CD14-positive monocyte (primary cell): ENCODE results near the gene LEPR. TPM values are rescaled to one million over a fixed set of nuclear protein-coding genes. Genes with fewer than 3 reads are reported as not detected.

Experiments used
- DNase-seq, 3 donors: peaks; one replicate each; pipeline ENCODE4 v3.0.0-alpha.2; 2011 to 2022
- H2AFZ ChIP-seq: 2 replicates; pipeline ENCODE4 v1.6.0; 2012; ENCODE audit warnings: mild to moderate bottlenecking, low read depth, low read length, inconsistent platforms; ENCODE audit not compliant: insufficient read depth, poor library complexity, severe bottlenecking
- H3K27ac ChIP-seq, 2 donors: 1 replicate in 1 of 2; 2 replicates in 1 of 2; pipeline ENCODE4 v1.5.1; 2012 to 2013; ENCODE audit warnings: low read length in 2 of 2, control low read depth in 1 of 2, inconsistent platforms in 1 of 2, low read depth in 1 of 2, mild to moderate bottlenecking in 1 of 2
- H3K27me3 ChIP-seq, 2 donors: one replicate each; pipeline versions ENCODE4 v1.6.0 to v1.6.1; 2011 to 2013; ENCODE audit warnings: low read length in 2 of 2; ENCODE audit not compliant: control insufficient read depth in 2 of 2, insufficient read depth in 2 of 2
- H3K36me3 ChIP-seq, 2 donors: replicated peaks in 1 of 2; 1 replicate in 1 of 2; 2 replicates in 1 of 2; pipeline versions ENCODE4 v1.5.1 to v1.6.1; 2012 to 2013; ENCODE audit warnings: low read length in 2 of 2, control low read depth in 1 of 2, inconsistent platforms in 1 of 2, mild to moderate bottlenecking in 1 of 2; ENCODE audit not compliant: insufficient read depth in 2 of 2, control insufficient read depth in 1 of 2
- H3K4me1 ChIP-seq, 2 donors: 1 replicate in 1 of 2; 2 replicates in 1 of 2; pipeline versions ENCODE4 v1.5.1 to v1.6.1; 2012 to 2013; ENCODE audit warnings: low read length in 2 of 2, control low read depth in 1 of 2, inconsistent platforms in 1 of 2, mild to moderate bottlenecking in 1 of 2, moderate library complexity in 1 of 2; ENCODE audit not compliant: insufficient read depth in 2 of 2, control insufficient read depth in 1 of 2
- H3K4me2 ChIP-seq: replicated peaks from 2 replicates; pipeline ENCODE3; 2012; ENCODE audit warnings: low read length, moderate library complexity, mild to moderate bottlenecking; ENCODE audit not compliant: poor library complexity, severe bottlenecking; ENCODE audit errors: extremely low read depth
- H3K4me3 ChIP-seq, 3 experiments: fragments of 200-600 bp in 1 of 3; sonication (generic) in 1 of 3; replicated peaks in 1 of 3; 1 replicate in 2 of 3; 2 replicates in 1 of 3; pipeline ENCODE4 v1.5.1; 2011 to 2013; ENCODE audit warnings: low read length in 3 of 3, mild to moderate bottlenecking in 3 of 3, control low read depth in 2 of 3, low read depth in 2 of 3, inconsistent platforms in 1 of 3, moderate library complexity in 1 of 3
- H3K79me2 ChIP-seq: 2 replicates; pipeline ENCODE4 v1.6.0; 2012; ENCODE audit warnings: mild to moderate bottlenecking, control low read depth, inconsistent platforms, low read length, moderate library complexity; ENCODE audit not compliant: insufficient read depth
- H3K9ac ChIP-seq: 2 replicates; pipeline ENCODE4 v1.6.0; 2017; ENCODE audit warnings: low read length, mild to moderate bottlenecking; ENCODE audit not compliant: insufficient read depth, poor library complexity, severe bottlenecking
- H3K9me3 ChIP-seq, 2 donors: replicated peaks in 1 of 2; 1 replicate in 1 of 2; 2 replicates in 1 of 2; pipeline versions ENCODE4 v1.5.1 to v1.6.1; 2012 to 2013; ENCODE audit warnings: low read length in 2 of 2, control low read depth in 1 of 2; ENCODE audit not compliant: control insufficient read depth in 1 of 2, insufficient read depth in 1 of 2
- H4K20me1 ChIP-seq: 2 replicates; pipeline ENCODE4 v1.6.0; 2012; ENCODE audit warnings: mild to moderate bottlenecking, low read length, control low read depth, moderate library complexity; ENCODE audit not compliant: insufficient read depth
- H3K27ac Mint-ChIP-seq, 7 donors: one replicate each; pipeline ENCODE4 v1.8.0; 2020; ENCODE audit warnings: mild to moderate bottlenecking in 7 of 7, mixed read lengths in 7 of 7, moderate library complexity in 6 of 7, inconsistent platforms in 2 of 7
- H3K27me3 Mint-ChIP-seq, 3 donors: one replicate each; pipeline ENCODE4 v1.8.0; 2021 to 2022; ENCODE audit warnings: low read depth in 3 of 3, mild to moderate bottlenecking in 3 of 3, mixed read lengths in 3 of 3, moderate library complexity in 3 of 3, inconsistent platforms in 1 of 3
- H3K36me3 Mint-ChIP-seq, 2 donors: one replicate each; pipeline ENCODE4 v1.8.0; 2020; ENCODE audit warnings: mixed read lengths in 2 of 2, inconsistent platforms in 1 of 2, mild to moderate bottlenecking in 1 of 2
- H3K4me1 Mint-ChIP-seq: one replicate; pipeline ENCODE4 v1.8.0; 2020; ENCODE audit warnings: mild to moderate bottlenecking, mixed read lengths
- H3K4me3 Mint-ChIP-seq, 2 donors: one replicate each; pipeline ENCODE4 v1.8.0; 2020; ENCODE audit warnings: mild to moderate bottlenecking in 2 of 2, mixed read lengths in 2 of 2, moderate library complexity in 1 of 2
- H3K9me3 Mint-ChIP-seq, 7 donors: one replicate each; pipeline ENCODE4 v1.8.0; 2020 to 2022; ENCODE audit warnings: mixed read lengths in 7 of 7, mild to moderate bottlenecking in 6 of 7, moderate library complexity in 6 of 7, inconsistent platforms in 2 of 7
- WGBS: methylation state at CpG from one replicate; pipeline ENCODE4 v1.1.5; 2013; ENCODE audit warnings: missing lambda C conversion rate; ENCODE audit not compliant: insufficient coverage; 5-methylcytosine and 5-hydroxymethylcytosine counted together
- intact Hi-C, 2 donors: fragments of 100-400 bp; cut with micrococcal nuclease; formaldehyde crosslinking; loops; one replicate each; pipeline versions ENCODE4 v1.15.0 to v1.15.1; 2023
- polyA plus RNA-seq, 3 donors: library from polyadenylated mRNA; depleted of rRNA in 1 of 3; unstranded in 2 of 3; stranded (reverse) in 1 of 3; fragments of 300-500 nt in 2 of 3; fragments of >200 nt in 1 of 3; fragmentation: Illumina TruSeq in 2 of 3; gene quantifications; 1 replicate in 2 of 3; 2 replicates in 1 of 3; pipeline ENCODE4 v1.2.3, GENCODE V29; 2012 to 2021
- TF ChIP-seq, protein P1 (sequence below): fragments of 200-600 bp; IDR thresholded peaks from one replicate; pipeline ENCODE4 v1.8.0; 2022; ENCODE audit warnings: antibody characterized with exemption, mild to moderate bottlenecking

LEPR gene
- polyA plus RNA-seq, 3 donors = 0.85 to 3.0 (median 1.0) TPM

DNA sequence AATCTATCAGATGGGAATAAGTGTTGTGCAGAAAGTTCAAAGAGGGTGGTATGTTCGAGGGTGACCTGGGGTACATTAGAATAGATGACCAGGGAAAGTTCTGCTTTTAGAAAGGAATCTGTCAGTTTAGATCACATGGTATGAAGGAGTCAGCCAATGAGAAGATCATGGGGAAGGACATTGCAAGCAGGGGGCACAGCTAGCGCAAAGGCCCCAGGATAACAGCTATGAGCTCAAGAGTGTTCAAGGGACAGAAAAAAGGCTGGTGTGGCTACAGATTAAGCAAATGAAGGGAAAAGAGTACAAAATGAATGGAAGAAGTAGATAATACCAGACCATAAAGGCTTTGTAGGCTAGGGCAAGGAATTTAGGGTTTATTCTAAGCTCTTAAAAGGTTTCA lies 8.6 kb downstream of the LEPR start:
- no peak overlapping the region for H2AFZ ChIP-seq
- H3K4me2 ChIP-seq = no peak overlapping the region
- peaks cover 40% of the 10 kb centered on the region for H3K79me2 ChIP-seq
- peaks cover 86% of the 10 kb centered on the region for H4K20me1 ChIP-seq
- H3K4me1 Mint-ChIP-seq = peaks cover 21% of the 10 kb centered on the region
- DNase-seq = no peak
- no peaks in the 10 kb centered on the region for H3K27me3 ChIP-seq
- 87% methylated on average over 2 of the region's 2 CpGs for WGBS
- no peak overlapping the region for H3K4me3 Mint-ChIP-seq
- peaks cover 9 to 15% of the 10 kb centered on the region in 2 donors for H3K4me1 ChIP-seq
- intact Hi-C loops = loop anchor here (10.0 kb wide), 3 partner anchors 184 to 374 kb away; no protein-coding TSS in a partner anchor
- peaks cover 63 to 87% of the 10 kb centered on the region in 2 donors for H3K36me3 ChIP-seq
- peak overlapping the region; percentile 24 to 80 (median 69) for H3K27ac Mint-ChIP-seq
- peaks cover 0 to 5% (median 0%) of the 10 kb centered on the region in 7 donors for H3K9me3 Mint-ChIP-seq
- no peaks in the 10 kb centered on the region for H3K9me3 ChIP-seq
- H3K27ac ChIP-seq = peak overlapping the region in 1 of 2 donors; percentile 48
- TF ChIP-seq, protein P1, sequence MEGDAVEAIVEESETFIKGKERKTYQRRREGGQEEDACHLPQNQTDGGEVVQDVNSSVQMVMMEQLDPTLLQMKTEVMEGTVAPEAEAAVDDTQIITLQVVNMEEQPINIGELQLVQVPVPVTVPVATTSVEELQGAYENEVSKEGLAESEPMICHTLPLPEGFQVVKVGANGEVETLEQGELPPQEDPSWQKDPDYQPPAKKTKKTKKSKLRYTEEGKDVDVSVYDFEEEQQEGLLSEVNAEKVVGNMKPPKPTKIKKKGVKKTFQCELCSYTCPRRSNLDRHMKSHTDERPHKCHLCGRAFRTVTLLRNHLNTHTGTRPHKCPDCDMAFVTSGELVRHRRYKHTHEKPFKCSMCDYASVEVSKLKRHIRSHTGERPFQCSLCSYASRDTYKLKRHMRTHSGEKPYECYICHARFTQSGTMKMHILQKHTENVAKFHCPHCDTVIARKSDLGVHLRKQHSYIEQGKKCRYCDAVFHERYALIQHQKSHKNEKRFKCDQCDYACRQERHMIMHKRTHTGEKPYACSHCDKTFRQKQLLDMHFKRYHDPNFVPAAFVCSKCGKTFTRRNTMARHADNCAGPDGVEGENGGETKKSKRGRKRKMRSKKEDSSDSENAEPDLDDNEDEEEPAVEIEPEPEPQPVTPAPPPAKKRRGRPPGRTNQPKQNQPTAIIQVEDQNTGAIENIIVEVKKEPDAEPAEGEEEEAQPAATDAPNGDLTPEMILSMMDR = no peak
- no peak overlapping the region for H3K4me3 ChIP-seq
- H3K36me3 Mint-ChIP-seq = peaks cover 71 to 73% of the 10 kb centered on the region in 2 donors
- H3K27me3 Mint-ChIP-seq = no peaks in the 10 kb centered on the region
- H3K9ac ChIP-seq = no peak overlapping the region

DNA sequence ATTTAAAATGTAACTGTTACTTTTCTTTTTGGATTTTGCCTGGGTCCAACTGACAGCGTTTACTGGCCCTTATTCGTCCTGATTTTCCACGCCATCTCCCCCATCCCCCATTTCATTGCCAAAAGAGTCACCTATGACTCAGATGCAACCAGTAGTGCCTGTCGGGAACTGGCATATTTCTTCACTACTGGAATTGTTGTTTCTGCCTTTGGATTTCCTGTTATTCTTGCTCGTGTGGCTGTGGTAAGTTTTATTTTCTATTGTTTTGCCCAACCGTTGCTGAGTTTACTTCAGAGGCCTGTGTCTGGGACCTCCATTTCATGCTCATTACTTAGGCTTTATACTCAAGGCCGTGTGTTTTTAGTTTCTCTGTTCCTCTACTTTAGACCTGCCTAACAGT lies 9.3 kb downstream of the LEPR start:
- H3K9me3 ChIP-seq = no peaks in the 10 kb centered on the region
- DNase-seq = peak; percentile 33 to 67 (median 53)
- H3K27me3 Mint-ChIP-seq = no peaks in the 10 kb centered on the region
- H3K27me3 ChIP-seq = no peaks in the 10 kb centered on the region
- peak overlapping the region in 1 of 2 donors; percentile 46 for H3K4me3 Mint-ChIP-seq
- intact Hi-C loops = loop anchor here (10.0 kb wide), 3 partner anchors 185 to 375 kb away; no protein-coding TSS in a partner anchor
- 30% methylated on average over 6 of the region's 7 CpGs for WGBS
- no peak overlapping the region for H3K4me2 ChIP-seq
- H3K36me3 Mint-ChIP-seq = peaks cover 73 to 76% of the 10 kb centered on the region in 2 donors
- H3K4me3 ChIP-seq = no peak overlapping the region
- H4K20me1 ChIP-seq = peaks cover 85% of the 10 kb centered on the region
- peaks cover 0 to 2% (median 0%) of the 10 kb centered on the region in 7 donors for H3K9me3 Mint-ChIP-seq
- peaks cover 21% of the 10 kb centered on the region for H3K4me1 Mint-ChIP-seq
- peak overlapping the region; percentile 52 to 85 (median 72) for H3K27ac Mint-ChIP-seq
- no peak overlapping the region for H2AFZ ChIP-seq
- H3K9ac ChIP-seq = no peak overlapping the region
- peaks cover 33% of the 10 kb centered on the region for H3K79me2 ChIP-seq
- H3K27ac ChIP-seq = peak overlapping the region in 1 of 2 donors; percentile 48
- peaks cover 6 to 8% of the 10 kb centered on the region in 2 donors for H3K4me1 ChIP-seq
- TF ChIP-seq, protein P1 = no peak
- H3K36me3 ChIP-seq = peaks cover 70 to 94% of the 10 kb centered on the region in 2 donors
